22Rv1 (cell line): ENCODE data around the gene FIBIN.

Source experiments
- ZFX ChIP-seq: fragments of 450-650 bp; IDR thresholded peaks from 2 replicates; pipeline ENCODE4 v1.6.1; 2017; ENCODE audit warnings: antibody characterized with exemption, borderline replicate concordance
- TF ChIP-seq, protein P1 (sequence below): fragments of 450-650 bp; IDR thresholded peaks from 2 replicates; pipeline ENCODE4 v1.5.1; 2017; ENCODE audit warnings: mild to moderate bottlenecking

DNA sequence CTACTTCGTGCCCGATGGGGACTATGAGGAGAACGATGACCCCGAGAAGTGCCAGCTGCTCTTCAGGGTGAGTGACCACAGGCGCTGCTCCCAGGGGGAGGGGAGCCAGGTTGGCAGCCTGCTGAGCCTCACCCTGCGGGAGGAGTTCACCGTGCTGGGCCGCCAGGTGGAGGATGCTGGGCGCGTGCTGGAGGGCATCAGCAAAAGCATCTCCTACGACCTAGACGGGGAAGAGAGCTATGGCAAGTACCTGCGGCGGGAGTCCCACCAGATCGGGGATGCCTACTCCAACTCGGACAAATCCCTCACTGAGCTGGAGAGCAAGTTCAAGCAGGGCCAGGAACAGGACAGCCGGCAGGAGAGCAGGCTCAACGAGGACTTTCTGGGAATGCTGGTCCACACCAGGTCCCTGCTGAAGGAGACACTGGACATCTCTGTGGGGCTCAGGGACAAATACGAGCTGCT lies 751 bp downstream of the FIBIN start:
- no peak for TF ChIP-seq ZFX
- TF ChIP-seq, protein P1, sequence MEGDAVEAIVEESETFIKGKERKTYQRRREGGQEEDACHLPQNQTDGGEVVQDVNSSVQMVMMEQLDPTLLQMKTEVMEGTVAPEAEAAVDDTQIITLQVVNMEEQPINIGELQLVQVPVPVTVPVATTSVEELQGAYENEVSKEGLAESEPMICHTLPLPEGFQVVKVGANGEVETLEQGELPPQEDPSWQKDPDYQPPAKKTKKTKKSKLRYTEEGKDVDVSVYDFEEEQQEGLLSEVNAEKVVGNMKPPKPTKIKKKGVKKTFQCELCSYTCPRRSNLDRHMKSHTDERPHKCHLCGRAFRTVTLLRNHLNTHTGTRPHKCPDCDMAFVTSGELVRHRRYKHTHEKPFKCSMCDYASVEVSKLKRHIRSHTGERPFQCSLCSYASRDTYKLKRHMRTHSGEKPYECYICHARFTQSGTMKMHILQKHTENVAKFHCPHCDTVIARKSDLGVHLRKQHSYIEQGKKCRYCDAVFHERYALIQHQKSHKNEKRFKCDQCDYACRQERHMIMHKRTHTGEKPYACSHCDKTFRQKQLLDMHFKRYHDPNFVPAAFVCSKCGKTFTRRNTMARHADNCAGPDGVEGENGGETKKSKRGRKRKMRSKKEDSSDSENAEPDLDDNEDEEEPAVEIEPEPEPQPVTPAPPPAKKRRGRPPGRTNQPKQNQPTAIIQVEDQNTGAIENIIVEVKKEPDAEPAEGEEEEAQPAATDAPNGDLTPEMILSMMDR: no peak
